Measurements from ENCODE around the gene SLFN13. TPM values are rescaled to one million over a fixed set of nuclear protein-coding genes. Genes with fewer than 3 reads are reported as not detected.

SLFN13 gene
- total and polyA plus RNA-seq, 2 of the 4 experiments (the other 2 are of a cell fraction), result 1.7 to 3.9 TPM

- CTCF ChIA-PET, result no interaction called here
Measured at GRCh38 chr17:35460354-35460851, 11.8 kb upstream of the SLFN13 start.

More at GRCh38 chr17:35460354-35460851, 11.8 kb upstream of the SLFN13 start:
- H3K14ac ChIP-seq (replicated peaks; ENCODE audit: low read depth, low read length), result no peak overlapping the region
- no peak overlapping the region for H3K18ac ChIP-seq (ENCODE audit: low read depth, low read length)
- H3K9me1 ChIP-seq (ENCODE audit: insufficient read depth, low read length), result no peaks in the 10 kb centered on the region
- TF ChIP-seq, protein P1, sequence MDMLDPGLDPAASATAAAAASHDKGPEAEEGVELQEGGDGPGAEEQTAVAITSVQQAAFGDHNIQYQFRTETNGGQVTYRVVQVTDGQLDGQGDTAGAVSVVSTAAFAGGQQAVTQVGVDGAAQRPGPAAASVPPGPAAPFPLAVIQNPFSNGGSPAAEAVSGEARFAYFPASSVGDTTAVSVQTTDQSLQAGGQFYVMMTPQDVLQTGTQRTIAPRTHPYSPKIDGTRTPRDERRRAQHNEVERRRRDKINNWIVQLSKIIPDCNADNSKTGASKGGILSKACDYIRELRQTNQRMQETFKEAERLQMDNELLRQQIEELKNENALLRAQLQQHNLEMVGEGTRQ (IDR thresholded peaks at IDR 0.05; ENCODE audit: low read depth, low read length), result no peak
- TF ChIP-seq CEBPB (IDR thresholded peaks at IDR 0.05; ENCODE audit: low read depth, low read length) (no peak), NFE2L2 (IDR thresholded peaks at IDR 0.05; ENCODE audit: low read depth, low read length) (no peak), FOS (IDR thresholded peaks at IDR 0.05; ENCODE audit: low read depth, low read length) (no peak), MAFK (IDR thresholded peaks at IDR 0.05; ENCODE audit: low read depth, low read length) (no peak), RFX5 (IDR thresholded peaks at IDR 0.05; ENCODE audit: low read depth, low read length) (no peak), SMC3 (IDR thresholded peaks at IDR 0.05; ENCODE audit: low read depth, low read length) (no peak)
- TF ChIP-seq, protein P2, sequence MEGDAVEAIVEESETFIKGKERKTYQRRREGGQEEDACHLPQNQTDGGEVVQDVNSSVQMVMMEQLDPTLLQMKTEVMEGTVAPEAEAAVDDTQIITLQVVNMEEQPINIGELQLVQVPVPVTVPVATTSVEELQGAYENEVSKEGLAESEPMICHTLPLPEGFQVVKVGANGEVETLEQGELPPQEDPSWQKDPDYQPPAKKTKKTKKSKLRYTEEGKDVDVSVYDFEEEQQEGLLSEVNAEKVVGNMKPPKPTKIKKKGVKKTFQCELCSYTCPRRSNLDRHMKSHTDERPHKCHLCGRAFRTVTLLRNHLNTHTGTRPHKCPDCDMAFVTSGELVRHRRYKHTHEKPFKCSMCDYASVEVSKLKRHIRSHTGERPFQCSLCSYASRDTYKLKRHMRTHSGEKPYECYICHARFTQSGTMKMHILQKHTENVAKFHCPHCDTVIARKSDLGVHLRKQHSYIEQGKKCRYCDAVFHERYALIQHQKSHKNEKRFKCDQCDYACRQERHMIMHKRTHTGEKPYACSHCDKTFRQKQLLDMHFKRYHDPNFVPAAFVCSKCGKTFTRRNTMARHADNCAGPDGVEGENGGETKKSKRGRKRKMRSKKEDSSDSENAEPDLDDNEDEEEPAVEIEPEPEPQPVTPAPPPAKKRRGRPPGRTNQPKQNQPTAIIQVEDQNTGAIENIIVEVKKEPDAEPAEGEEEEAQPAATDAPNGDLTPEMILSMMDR (conservative IDR thresholded peaks at IDR 0.05; ENCODE audit: low read depth, low read length), result no peak
- H3K9ac ChIP-seq (ENCODE audit: low read depth, low read length), result no peak overlapping the region
- H3K4me3 ChIP-seq (ENCODE audit: insufficient read depth, low read depth, low read length), result no peak overlapping the region
- no peak overlapping the region for H2BK15ac ChIP-seq (ENCODE audit: low read depth, low read length)
- POLR2A ChIA-PET (ENCODE audit: unreplicated experiment), result no interaction called here
- ATAC-seq (ENCODE audit: low read depth) (no peak; the same call in 1 of the 2 replicates), DNase-seq (no peak)
- no peaks in the 10 kb centered on the region for H3K36me3 ChIP-seq (ENCODE audit: control insufficient read depth, insufficient read depth, low read length)
- no peak overlapping the region for H4K91ac ChIP-seq (ENCODE audit: insufficient read depth, low read depth, low read length)
- in situ Hi-C loops (cut with MboI; ENCODE audit: low sequenced_read_pairs) (no loop called here), dilution Hi-C loops (cut with HindIII; ENCODE audit: low sequenced_read_pairs, unreplicated experiment) (no loop called here), intact Hi-C loops (cut with micrococcal nuclease) (no loop called here)
- H3K79me1 ChIP-seq (ENCODE audit: low read depth in 1 of 2, low read length in 2 of 2), result no peaks in the 10 kb centered on the region
- H2BK20ac ChIP-seq (ENCODE audit: low read depth, low read length), result no peak overlapping the region
- no peak overlapping the region for H3K23ac ChIP-seq (ENCODE audit: low read depth, low read length)
- no peak overlapping the region for H3K27ac ChIP-seq (ENCODE audit: insufficient read depth, low read length)
- H4K5ac ChIP-seq (ENCODE audit: low read depth, low read length), result no peak overlapping the region
- no peak overlapping the region for H2AK5ac ChIP-seq (ENCODE audit: low read depth, low read length)
- H2AFZ ChIP-seq (replicated peaks; ENCODE audit: low read length, poor library complexity), result no peak overlapping the region
- H2AK9ac ChIP-seq (replicated peaks; ENCODE audit: low read depth, low read length, poor library complexity), result no peak overlapping the region
- no peak overlapping the region for H2BK5ac ChIP-seq (ENCODE audit: low read depth, low read length, poor library complexity, severe bottlenecking)
- H3K4me1 ChIP-seq (ENCODE audit: control insufficient read depth, insufficient read depth, low read length), result no peaks in the 10 kb centered on the region
- no peaks in the 10 kb centered on the region for H3K9me3 ChIP-seq (ENCODE audit: control insufficient read depth, insufficient read depth, low read length)
- no TSS peak for BruUV-seq (replicated peaks)
- peaks cover 20% of the 10 kb centered on the region for H3K27me3 ChIP-seq (ENCODE audit: control insufficient read depth, insufficient read depth, low read length)
- H3K4ac ChIP-seq (ENCODE audit: low read depth, low read length), result no peak overlapping the region
- WGBS, 2 experiments (ENCODE audit: extremely low coverage in 2 of 2, insufficient read length in 1 of 2), result 12% methylated on average over 21 of the region's 44 CpGs; no CpG with 5 or more reads in 1 of the 2 experiments
- no peak overlapping the region for H2BK120ac ChIP-seq (ENCODE audit: low read depth, low read length)
- no peak overlapping the region for H3K56ac ChIP-seq (ENCODE audit: extremely low read depth, insufficient read depth, low read length)
- H4K8ac ChIP-seq (ENCODE audit: low read depth in 2 of 2, low read length in 2 of 2), result no peak overlapping the region
- no peak overlapping the region; the same call in 1 of the 2 replicates for H3K4me2 ChIP-seq (ENCODE audit: low read depth, low read length)
- H4K20me1 ChIP-seq (ENCODE audit: insufficient read depth, low read length), result no peaks in the 10 kb centered on the region

Data from IMR-90 (cell line).